Neural cell (in vitro differentiated cells): ENCODE measurements around the gene SPDYE4. TPM values are rescaled to one million over a fixed set of nuclear protein-coding genes. Genes with fewer than 3 reads are reported as not detected.

Experiments used
- H2AFZ ChIP-seq: fragments of 200-600, 300-800 bp; sonication (generic), shearing (Covaris generic); 2 replicates; pipeline ENCODE4 v1.6.0; 2014; ENCODE audit warnings: low read depth, mild to moderate bottlenecking, antibody characterized with exemption, low read length, moderate library complexity
- H3F3A ChIP-seq: fragments of 200-600 bp; shearing (Covaris generic); 2 replicates; pipeline ENCODE4 v1.6.1; 2016; ENCODE audit warnings: mild to moderate bottlenecking, moderate library complexity, mixed read lengths, antibody characterized with exemption, low read length; ENCODE audit not compliant: insufficient read depth, poor library complexity, severe bottlenecking
- H3K27ac ChIP-seq: fragments of 200-600, 300-800 bp; sonication (generic), shearing (Covaris generic); 2 replicates; pipeline ENCODE4 v1.5.1; 2014; ENCODE audit warnings: mild to moderate bottlenecking, low read length, moderate library complexity
- H3K27me3 ChIP-seq: fragments of 300-800, 200-600 bp; sonication (generic), shearing (Covaris generic); 2 replicates; pipeline ENCODE4 v1.6.0; 2014; ENCODE audit warnings: mild to moderate bottlenecking, low read depth, low read length, moderate library complexity; ENCODE audit not compliant: insufficient read depth
- H3K36me3 ChIP-seq: fragments of 300-800, 200-600 bp; sonication (generic), shearing (Covaris generic); 2 replicates; pipeline ENCODE4 v1.5.1; 2014; ENCODE audit warnings: mild to moderate bottlenecking, antibody characterized with exemption, low read length, moderate library complexity; ENCODE audit not compliant: insufficient read depth
- H3K4me2 ChIP-seq: fragments of 300-800, 200-600 bp; sonication (generic), shearing (Covaris generic); 2 replicates; pipeline ENCODE4 v1.6.0; 2014; ENCODE audit warnings: mild to moderate bottlenecking, low read length
- H3K4me3 ChIP-seq: fragments of 300-800, 200-600 bp; sonication (generic), shearing (Covaris generic); 2 replicates; pipeline ENCODE4 v1.5.1; 2014; ENCODE audit warnings: mild to moderate bottlenecking, low read length, moderate library complexity
- H3K79me2 ChIP-seq: fragments of 200-600 bp; shearing (Covaris generic); replicated peaks from 2 replicates; pipeline ENCODE4 v1.6.0; 2014; ENCODE audit warnings: mild to moderate bottlenecking, low read length, moderate library complexity; ENCODE audit not compliant: insufficient read depth
- H3K9ac ChIP-seq: fragments of 300-800, 200-600 bp; sonication (generic), shearing (Covaris generic); 2 replicates; pipeline ENCODE4 v1.6.1; 2016; ENCODE audit warnings: mild to moderate bottlenecking, low read length, mixed read lengths
- H3K9me2 ChIP-seq: fragments of 200-600 bp; shearing (Covaris generic); 2 replicates; pipeline ENCODE4 v1.6.1; 2016; ENCODE audit warnings: mild to moderate bottlenecking, low read length, mixed read lengths; ENCODE audit not compliant: insufficient read depth
- H3K9me3 ChIP-seq: fragments of 200-600, 300-800 bp; sonication (generic), shearing (Covaris generic); 2 replicates; pipeline ENCODE4 v1.6.1; 2016; ENCODE audit warnings: mild to moderate bottlenecking, mixed run types, low read length, moderate library complexity, mixed read lengths
- H4K20me1 ChIP-seq: fragments of 200-600 bp; shearing (Covaris generic); 2 replicates; pipeline ENCODE4 v1.6.1; 2016; ENCODE audit warnings: mild to moderate bottlenecking, mixed run types; ENCODE audit not compliant: insufficient read depth
- CTCF ChIP-seq: fragments of 450-650 bp; IDR thresholded peaks from 2 replicates; pipeline ENCODE4 v1.5.1; 2014; ENCODE audit warnings: antibody characterized with exemption, mild to moderate bottlenecking, moderate library complexity; ENCODE audit not compliant: poor library complexity, severe bottlenecking
- EP300 ChIP-seq: fragments of 450-650 bp; conservative IDR thresholded peaks from 2 replicates; pipeline ENCODE4 v1.6.1; 2014; ENCODE audit warnings: antibody characterized with exemption, mild to moderate bottlenecking, moderate library complexity; ENCODE audit not compliant: poor library complexity, severe bottlenecking
- EZH2 ChIP-seq: fragments of 200-600, 300-800 bp; shearing (Covaris generic), sonication (generic); IDR thresholded peaks from 2 replicates; pipeline ENCODE4 v1.6.1; 2014; ENCODE audit warnings: antibody characterized with exemption, low read length, borderline replicate concordance, mild to moderate bottlenecking; ENCODE audit not compliant: insufficient read depth, poor library complexity, severe bottlenecking
- MXI1 ChIP-seq: fragments of 450-650 bp; conservative IDR thresholded peaks from 2 replicates; pipeline ENCODE4 v1.6.1; 2014; ENCODE audit warnings: antibody characterized with exemption, mild to moderate bottlenecking; ENCODE audit not compliant: poor library complexity, severe bottlenecking
- POLR2AphosphoS5 ChIP-seq: IDR thresholded peaks from 2 replicates; pipeline ENCODE4 v1.6.1; 2012
- RAD21 ChIP-seq: fragments of 450-650 bp; conservative IDR thresholded peaks from 2 replicates; pipeline ENCODE4 v1.6.1; 2014; ENCODE audit warnings: antibody characterized with exemption, mild to moderate bottlenecking, moderate library complexity
- SMC3 ChIP-seq: fragments of 450-650 bp; conservative IDR thresholded peaks from 2 replicates; pipeline ENCODE4 v1.6.1; 2014; ENCODE audit warnings: antibody characterized with exemption, mild to moderate bottlenecking, moderate library complexity; ENCODE audit not compliant: poor library complexity
- TAF1 ChIP-seq: IDR thresholded peaks from 2 replicates; pipeline ENCODE4 v1.6.1; 2012; ENCODE audit warnings: low read depth
- polyA plus RNA-seq: library from polyadenylated mRNA; depleted of rRNA; stranded (reverse); fragments of >200 nt; gene quantifications from 2 replicates; pipeline ENCODE4 v1.2.3, GENCODE V29; 2014
- TF ChIP-seq, protein P1 (sequence below): IDR thresholded peaks from 2 replicates; pipeline ENCODE4 v1.6.1; 2012; ENCODE audit warnings: borderline replicate concordance

Gene SPDYE4
- polyA plus RNA-seq, 1 donor from 2014 or later = not detected

- Histone ChIP-seq H3K4me3 (no peak overlapping the region), H3K27me3 (no peaks in the 10 kb centered on the region), H3F3A (no peaks in the 10 kb centered on the region), H3K27ac (no peak overlapping the region), H4K20me1 (no peaks in the 10 kb centered on the region), H3K9me3 (no peaks in the 10 kb centered on the region), H2AFZ (no peak overlapping the region), H3K36me3 (no peaks in the 10 kb centered on the region), H3K4me2 (no peak overlapping the region), H3K9ac (no peak overlapping the region), H3K79me2 (no peaks in the 10 kb centered on the region), H3K9me2 (no peaks in the 10 kb centered on the region)
- TF ChIP-seq RAD21 (no peak), EZH2 (no peak), POLR2AphosphoS5 (no peak), TAF1 (no peak), EP300 (no peak), CTCF (no peak), SMC3 (no peak), MXI1 (no peak)
- TF ChIP-seq, protein P1, sequence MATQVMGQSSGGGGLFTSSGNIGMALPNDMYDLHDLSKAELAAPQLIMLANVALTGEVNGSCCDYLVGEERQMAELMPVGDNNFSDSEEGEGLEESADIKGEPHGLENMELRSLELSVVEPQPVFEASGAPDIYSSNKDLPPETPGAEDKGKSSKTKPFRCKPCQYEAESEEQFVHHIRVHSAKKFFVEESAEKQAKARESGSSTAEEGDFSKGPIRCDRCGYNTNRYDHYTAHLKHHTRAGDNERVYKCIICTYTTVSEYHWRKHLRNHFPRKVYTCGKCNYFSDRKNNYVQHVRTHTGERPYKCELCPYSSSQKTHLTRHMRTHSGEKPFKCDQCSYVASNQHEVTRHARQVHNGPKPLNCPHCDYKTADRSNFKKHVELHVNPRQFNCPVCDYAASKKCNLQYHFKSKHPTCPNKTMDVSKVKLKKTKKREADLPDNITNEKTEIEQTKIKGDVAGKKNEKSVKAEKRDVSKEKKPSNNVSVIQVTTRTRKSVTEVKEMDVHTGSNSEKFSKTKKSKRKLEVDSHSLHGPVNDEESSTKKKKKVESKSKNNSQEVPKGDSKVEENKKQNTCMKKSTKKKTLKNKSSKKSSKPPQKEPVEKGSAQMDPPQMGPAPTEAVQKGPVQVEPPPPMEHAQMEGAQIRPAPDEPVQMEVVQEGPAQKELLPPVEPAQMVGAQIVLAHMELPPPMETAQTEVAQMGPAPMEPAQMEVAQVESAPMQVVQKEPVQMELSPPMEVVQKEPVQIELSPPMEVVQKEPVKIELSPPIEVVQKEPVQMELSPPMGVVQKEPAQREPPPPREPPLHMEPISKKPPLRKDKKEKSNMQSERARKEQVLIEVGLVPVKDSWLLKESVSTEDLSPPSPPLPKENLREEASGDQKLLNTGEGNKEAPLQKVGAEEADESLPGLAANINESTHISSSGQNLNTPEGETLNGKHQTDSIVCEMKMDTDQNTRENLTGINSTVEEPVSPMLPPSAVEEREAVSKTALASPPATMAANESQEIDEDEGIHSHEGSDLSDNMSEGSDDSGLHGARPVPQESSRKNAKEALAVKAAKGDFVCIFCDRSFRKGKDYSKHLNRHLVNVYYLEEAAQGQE = no peak
Measured at GRCh38 chr17:8776881-8777280, 18.5 kb upstream of the SPDYE4 start.

GRCh38 chr17:8776248-8776647 is 17.9 kb upstream of the SPDYE4 start:
- no peaks in the 10 kb centered on the region for H3K27me3 ChIP-seq
- no peaks in the 10 kb centered on the region for H4K20me1 ChIP-seq
- H2AFZ ChIP-seq = no peak overlapping the region
- H3K79me2 ChIP-seq = no peaks in the 10 kb centered on the region
- no peaks in the 10 kb centered on the region for H3K36me3 ChIP-seq
- H3F3A ChIP-seq = no peaks in the 10 kb centered on the region
- H3K4me2 ChIP-seq = no peak overlapping the region
- no peak overlapping the region for H3K27ac ChIP-seq
- H3K9ac ChIP-seq = no peak overlapping the region
- H3K9me3 ChIP-seq = no peaks in the 10 kb centered on the region
- H3K4me3 ChIP-seq = no peak overlapping the region
- TF ChIP-seq POLR2AphosphoS5 (no peak), EZH2 (no peak), RAD21 (no peak), CTCF (no peak), SMC3 (no peak), MXI1 (no peak), TAF1 (no peak), EP300 (no peak)
- H3K9me2 ChIP-seq = no peaks in the 10 kb centered on the region
